CD4-positive, alpha-beta memory T cell (primary cell): ENCODE measurements around the gene RERE. TPM values are rescaled to one million over a fixed set of nuclear protein-coding genes. Genes with fewer than 3 reads are reported as not detected.

Experiments used
- CTCF ChIA-PET: fragments of 350-600 bp; sonication (Branson Sonifier 250); formaldehyde crosslinking; loops from one replicate; lab custom pipeline; 2021; ENCODE audit warnings: inconsistent platforms; ENCODE audit not compliant: partially characterized antibody; lab: Charles Lee
- POLR2A ChIA-PET: fragments of 350-600 bp; sonication (Branson Sonifier 250); formaldehyde crosslinking; loops from one replicate; lab custom pipeline; 2021; ENCODE audit not compliant: partially characterized antibody; lab: Charles Lee
- DNase-seq, 5 donors: peaks; one replicate each; pipeline versions ENCODE4 v3.0.0 to v3.0.0-alpha.2; 2020 to 2022; ENCODE audit warnings: mixed read lengths in 1 of 5
- H3K27ac ChIP-seq: one replicate; pipeline ENCODE4 v1.7.0; 2013; ENCODE audit warnings: low read depth, low read length
- H3K27me3 ChIP-seq: 2 replicates; pipeline ENCODE4 v1.7.0; 2013; ENCODE audit warnings: mild to moderate bottlenecking, low read length, moderate library complexity; ENCODE audit not compliant: insufficient read depth
- H3K36me3 ChIP-seq: 2 replicates; pipeline ENCODE4 v1.7.0; 2013; ENCODE audit warnings: mild to moderate bottlenecking, low read length, moderate library complexity; ENCODE audit not compliant: insufficient read depth
- H3K4me1 ChIP-seq: 2 replicates; pipeline ENCODE4 v1.7.0; 2013; ENCODE audit warnings: mild to moderate bottlenecking, low read length, moderate library complexity; ENCODE audit not compliant: insufficient read depth
- H3K4me3 ChIP-seq, 2 donors: one replicate each; pipeline ENCODE4 v1.7.0; 2013; ENCODE audit warnings: low read length in 2 of 2, mild to moderate bottlenecking in 1 of 2
- H3K9me3 ChIP-seq, 2 donors: one replicate each; pipeline ENCODE4 v1.7.0; 2013; ENCODE audit warnings: low read length in 2 of 2, control low read depth in 1 of 2; ENCODE audit not compliant: control insufficient read depth in 1 of 2
- H3K27ac Mint-ChIP-seq, 7 donors: one replicate each; pipeline ENCODE4 v1.8.0; 2020 to 2021; ENCODE audit warnings: mixed read lengths in 7 of 7, mild to moderate bottlenecking in 6 of 7, inconsistent platforms in 3 of 7, moderate library complexity in 3 of 7
- H3K27me3 Mint-ChIP-seq, 2 donors: one replicate each; pipeline ENCODE4 v1.8.0; 2020 to 2021; ENCODE audit warnings: mixed read lengths in 2 of 2
- H3K36me3 Mint-ChIP-seq, 2 donors: one replicate each; pipeline ENCODE4 v1.8.0; 2020 to 2021; ENCODE audit warnings: mixed read lengths in 2 of 2, inconsistent platforms in 1 of 2, mild to moderate bottlenecking in 1 of 2
- H3K4me1 Mint-ChIP-seq, 4 donors: one replicate each; pipeline ENCODE4 v1.8.0; 2020 to 2021; ENCODE audit warnings: mixed read lengths in 4 of 4, mild to moderate bottlenecking in 1 of 4
- H3K4me3 Mint-ChIP-seq, 8 donors: one replicate each; pipeline ENCODE4 v1.8.0; 2020 to 2021; ENCODE audit warnings: mixed read lengths in 8 of 8, mild to moderate bottlenecking in 7 of 8, moderate library complexity in 6 of 8, inconsistent platforms in 3 of 8
- H3K9me3 Mint-ChIP-seq, 8 donors: one replicate each; pipeline ENCODE4 v1.8.0; 2020 to 2021; ENCODE audit warnings: mixed read lengths in 8 of 8, mild to moderate bottlenecking in 5 of 8, inconsistent platforms in 3 of 8, moderate library complexity in 1 of 8
- intact Hi-C: fragments of 100-400 bp; cut with micrococcal nuclease; formaldehyde crosslinking; loops from one replicate; pipeline ENCODE4 v1.15.1; 2023
- polyA plus RNA-seq, 2 donors: library from polyadenylated mRNA; unstranded; fragments of 300-500 nt; fragmentation: Illumina TruSeq; gene quantifications; one replicate each; pipeline ENCODE4 v1.2.3, GENCODE V29; 2021
- total RNA-seq, 2 experiments: library from RNA; stranded (reverse); gene quantifications; one replicate each; pipeline ENCODE4 v1.2.3, GENCODE V29; 2021

RERE gene
- total and polyA plus RNA-seq, 4 experiments from 2014 or later, result 0.38 to 117 (median 60.3) TPM

DNA sequence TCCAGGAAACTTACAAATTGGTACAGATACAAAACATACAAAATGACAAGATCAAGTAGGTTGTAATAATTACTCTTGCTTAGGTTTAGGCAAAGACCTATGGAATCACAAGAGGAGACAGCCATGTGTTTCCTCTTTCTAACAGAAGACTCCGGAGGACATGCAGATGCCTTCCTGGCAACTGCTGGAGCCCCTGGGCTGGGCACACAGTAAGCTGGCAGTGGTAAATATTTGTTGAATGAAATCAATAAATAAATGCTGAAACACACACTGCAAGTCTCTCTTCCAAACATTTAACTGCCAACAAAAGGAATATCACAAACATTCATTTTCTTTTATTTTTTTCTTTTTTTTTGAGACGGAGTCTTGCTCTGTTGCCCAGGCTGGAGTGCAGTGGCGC is 350.1 kb downstream of the RERE start:
- peak overlapping the region in 1 of 7 donors; percentile 43 for H3K27ac Mint-ChIP-seq
- no peaks in the 10 kb centered on the region for H3K36me3 ChIP-seq
- ChIA-PET POLR2A (no interaction called here), CTCF (no interaction called here)
- no peaks in the 10 kb centered on the region for H3K27me3 Mint-ChIP-seq
- no peaks in the 10 kb centered on the region for H3K9me3 ChIP-seq
- no peak overlapping the region for H3K4me3 ChIP-seq
- peaks cover 10% of the 10 kb centered on the region for H3K4me1 ChIP-seq
- peaks cover 13 to 22% of the 10 kb centered on the region in 2 donors for H3K36me3 Mint-ChIP-seq
- peaks cover 11 to 24% (median 22%) of the 10 kb centered on the region in 4 donors for H3K4me1 Mint-ChIP-seq
- no peaks in the 10 kb centered on the region for H3K9me3 Mint-ChIP-seq
- H3K27me3 ChIP-seq, result no peaks in the 10 kb centered on the region
- intact Hi-C loops, result no loop called here
- H3K4me3 Mint-ChIP-seq, result no peak overlapping the region
- DNase-seq, result no peak
- H3K27ac ChIP-seq, result no peak overlapping the region

DNA sequence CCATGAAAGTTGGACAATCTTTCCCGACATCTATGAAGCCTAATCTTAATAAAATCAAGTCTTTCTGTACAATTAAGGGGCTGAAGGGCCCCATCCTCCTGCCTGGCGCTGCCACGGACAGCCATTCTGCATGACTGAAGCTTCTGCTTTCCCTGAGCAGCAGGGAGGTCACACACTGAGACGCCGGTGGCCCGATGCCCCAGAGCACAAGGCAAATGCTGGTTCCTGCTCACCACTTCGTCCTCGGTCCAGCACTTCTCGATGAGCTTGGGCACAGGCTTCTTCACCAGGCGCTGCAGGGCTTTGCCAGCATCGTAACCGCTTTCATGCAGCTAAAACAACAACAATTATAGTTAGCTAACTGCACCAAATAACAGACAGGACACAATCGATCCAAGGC is 351.7 kb downstream of the RERE start:
- Mint-ChIP-seq H3K4me1 (peaks cover 20 to 31% (median 26%) of the 10 kb centered on the region in 4 donors), H3K27ac (no peak overlapping the region), H3K4me3 (no peak overlapping the region), H3K36me3 (peaks cover 16 to 26% of the 10 kb centered on the region in 2 donors), H3K9me3 (no peaks in the 10 kb centered on the region), H3K27me3 (no peaks in the 10 kb centered on the region)
- ChIA-PET POLR2A (interaction anchor here (1.2 kb wide), 1 partner anchor 22 kb away, joined by 3 read pairs; no protein-coding TSS in a partner anchor), CTCF (interaction anchor here (0.6 kb wide), 1 partner anchor 17 kb away, joined by 3 read pairs; no protein-coding TSS in a partner anchor)
- H3K4me1 ChIP-seq, result peaks cover 17% of the 10 kb centered on the region
- H3K27ac ChIP-seq, result no peak overlapping the region
- intact Hi-C loops, result no loop called here
- no peak for DNase-seq
- H3K27me3 ChIP-seq, result no peaks in the 10 kb centered on the region
- no peaks in the 10 kb centered on the region for H3K9me3 ChIP-seq
- H3K36me3 ChIP-seq, result no peaks in the 10 kb centered on the region
- H3K4me3 ChIP-seq, result no peak overlapping the region

DNA sequence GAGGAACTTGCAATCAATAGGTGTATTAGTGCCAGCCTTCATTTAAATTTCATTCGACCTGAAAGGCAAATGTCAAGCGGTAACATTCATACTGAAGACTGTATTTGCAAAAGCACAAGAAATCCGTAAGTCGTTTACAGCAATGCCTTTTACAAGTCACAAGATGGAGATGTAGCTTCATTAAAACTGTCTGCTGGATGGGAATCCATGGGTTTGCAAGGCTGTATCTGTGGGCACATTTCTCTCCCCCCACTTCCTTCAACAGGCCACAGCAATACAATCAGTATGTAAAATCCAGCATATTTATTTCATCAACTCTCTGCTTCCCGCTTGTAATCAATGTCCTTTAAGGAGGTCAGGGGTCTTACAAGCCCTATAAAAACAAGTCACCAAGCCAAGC is 352.4 kb downstream of the RERE start:
- no peaks in the 10 kb centered on the region for H3K9me3 ChIP-seq
- POLR2A ChIA-PET, result interaction anchor here (1.2 kb wide), 1 partner anchor 21 kb away, joined by 3 read pairs; no protein-coding TSS in a partner anchor
- no peak for DNase-seq
- Mint-ChIP-seq H3K36me3 (peaks cover 16 to 26% of the 10 kb centered on the region in 2 donors), H3K9me3 (no peaks in the 10 kb centered on the region), H3K27me3 (no peaks in the 10 kb centered on the region), H3K27ac (peak overlapping the region in 2 of 7 donors; percentile 37 to 39), H3K4me1 (peaks cover 21 to 32% (median 26%) of the 10 kb centered on the region in 4 donors), H3K4me3 (no peak overlapping the region)
- H3K4me1 ChIP-seq, result peaks cover 18% of the 10 kb centered on the region
- H3K36me3 ChIP-seq, result no peaks in the 10 kb centered on the region
- CTCF ChIA-PET, result no interaction called here
- no peak overlapping the region for H3K4me3 ChIP-seq
- intact Hi-C loops, result no loop called here
- no peak overlapping the region for H3K27ac ChIP-seq
- no peaks in the 10 kb centered on the region for H3K27me3 ChIP-seq

DNA sequence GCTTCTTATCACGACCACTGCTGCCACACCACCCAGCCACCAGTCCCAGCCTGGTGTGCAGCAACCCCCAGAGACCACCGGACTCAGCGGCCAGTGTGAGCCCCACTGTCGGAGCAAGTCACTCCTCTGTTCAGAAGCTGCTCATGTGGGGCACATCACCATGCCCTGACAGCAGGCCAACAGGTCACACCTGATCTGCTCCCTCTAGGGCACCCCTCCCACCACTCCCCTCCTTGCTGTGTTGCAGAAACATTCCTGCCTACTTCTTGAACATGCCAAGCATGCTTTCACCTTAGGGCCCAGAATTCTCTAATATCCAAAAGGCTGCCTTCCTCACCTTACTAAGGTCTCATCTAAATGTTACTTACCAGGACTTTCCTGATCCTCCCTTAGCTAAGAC is 353.1 kb downstream of the RERE start:
- no peaks in the 10 kb centered on the region for H3K9me3 ChIP-seq
- H3K27me3 ChIP-seq, result no peaks in the 10 kb centered on the region
- H3K36me3 Mint-ChIP-seq, result peaks cover 16 to 26% of the 10 kb centered on the region in 2 donors
- no peak for DNase-seq
- H3K4me3 ChIP-seq, result no peak overlapping the region
- no peaks in the 10 kb centered on the region for H3K36me3 ChIP-seq
- H3K27ac Mint-ChIP-seq, result peak overlapping the region in 3 of 7 donors; percentile 39 to 78 (median 39)
- H3K4me3 Mint-ChIP-seq, result no peak overlapping the region
- CTCF ChIA-PET, result no interaction called here
- no peaks in the 10 kb centered on the region for H3K27me3 Mint-ChIP-seq
- H3K27ac ChIP-seq, result no peak overlapping the region
- intact Hi-C loops, result no loop called here
- peaks cover 21 to 39% (median 26%) of the 10 kb centered on the region in 4 donors for H3K4me1 Mint-ChIP-seq
- H3K9me3 Mint-ChIP-seq, result no peaks in the 10 kb centered on the region
- POLR2A ChIA-PET, result no interaction called here
- peaks cover 18% of the 10 kb centered on the region for H3K4me1 ChIP-seq

DNA sequence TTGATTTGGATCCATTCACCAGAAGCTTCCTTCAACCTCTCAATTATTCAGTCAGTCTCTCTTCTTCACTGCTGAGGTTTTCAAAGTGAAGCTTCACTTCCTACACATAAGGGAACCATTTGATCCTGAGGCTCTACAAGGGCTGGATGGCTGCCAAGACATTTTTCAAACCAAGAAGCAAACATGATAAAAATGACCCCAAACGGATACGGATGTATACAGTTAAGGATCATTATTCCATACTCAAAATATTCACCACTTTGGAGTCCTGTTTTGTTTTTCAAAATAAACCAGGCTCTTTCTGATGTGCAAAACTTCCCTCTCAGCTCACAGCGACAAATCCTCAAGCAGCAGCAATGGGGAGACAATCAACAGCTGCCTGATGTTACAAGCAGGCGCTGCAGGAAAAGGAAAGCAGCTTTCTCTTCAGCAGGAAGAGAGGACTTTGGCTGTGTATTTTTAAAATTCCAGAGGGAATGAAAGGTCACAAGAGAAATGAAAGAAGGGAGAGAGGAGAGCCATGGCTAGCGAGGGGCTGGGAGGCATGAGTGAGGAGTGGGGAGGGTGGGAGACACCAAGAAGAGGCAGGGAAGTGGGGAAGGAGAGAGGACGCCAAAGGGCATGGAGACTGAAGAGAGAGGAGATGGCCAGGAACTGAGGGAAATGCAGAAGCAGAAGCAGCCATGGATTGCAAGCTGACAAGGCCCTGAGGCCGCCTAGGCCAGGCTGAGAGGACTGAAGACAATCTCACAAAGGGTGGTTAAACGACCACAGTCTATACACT is 354.1 kb downstream of the RERE start:
- no peaks in the 10 kb centered on the region for H3K27me3 ChIP-seq
- no peak overlapping the region for H3K27ac ChIP-seq
- Mint-ChIP-seq H3K27ac (peak overlapping the region; percentile 44 to 80 (median 77)), H3K4me3 (peak overlapping the region in 3 of 8 donors; percentile 4 to 23 (median 9)), H3K9me3 (no peaks in the 10 kb centered on the region), H3K27me3 (no peaks in the 10 kb centered on the region), H3K4me1 (peaks cover 21 to 42% (median 27%) of the 10 kb centered on the region in 4 donors), H3K36me3 (peaks cover 16 to 26% of the 10 kb centered on the region in 2 donors)
- H3K4me3 ChIP-seq, result no peak overlapping the region
- no peaks in the 10 kb centered on the region for H3K9me3 ChIP-seq
- DNase-seq, result peak in 4 of 5 donors; percentile 9 to 19 (median 12)
- no peaks in the 10 kb centered on the region for H3K36me3 ChIP-seq
- CTCF ChIA-PET, result interaction anchor here (0.6 to 1.1 kb wide), 3 partner anchors 50 to 397 kb away, joined by 3 read pairs; no protein-coding TSS in a partner anchor
- intact Hi-C loops, result no loop called here
- POLR2A ChIA-PET, result interaction anchor here (0.7 to 1.7 kb wide), 3 partner anchors 32 to 60 kb away, joined by 3 to 4 read pairs (median 3); no protein-coding TSS in a partner anchor
- peaks cover 18% of the 10 kb centered on the region for H3K4me1 ChIP-seq

DNA sequence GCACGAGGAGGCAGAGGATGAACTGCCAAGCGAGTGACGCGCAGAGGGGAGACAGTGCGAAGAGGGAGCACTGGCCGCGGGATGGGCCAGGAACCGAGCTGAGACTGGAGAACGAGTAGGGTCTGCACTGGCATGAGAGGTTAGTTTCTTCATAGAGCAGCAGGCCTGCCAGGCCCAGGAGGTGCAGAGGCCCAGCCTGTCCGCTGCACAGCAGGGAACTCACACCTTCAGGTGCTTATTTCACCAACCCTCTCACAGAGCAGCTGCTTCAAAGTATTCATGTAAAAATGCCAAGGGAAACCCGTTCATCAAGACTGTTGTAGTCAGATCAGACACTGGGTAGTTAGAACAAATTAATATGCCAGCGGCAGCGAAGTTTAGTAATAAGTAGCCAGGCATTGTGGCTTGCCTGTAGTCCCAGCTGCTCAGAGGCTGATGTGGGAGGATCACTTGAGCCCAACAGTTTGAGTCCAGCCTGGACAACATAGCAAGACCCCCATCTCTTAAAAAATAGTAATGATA is 355.0 kb downstream of the RERE start:
- Histone ChIP-seq H3K4me3 (no peak overlapping the region), H3K36me3 (no peaks in the 10 kb centered on the region), H3K27ac (no peak overlapping the region), H3K4me1 (peaks cover 18% of the 10 kb centered on the region), H3K9me3 (no peaks in the 10 kb centered on the region), H3K27me3 (no peaks in the 10 kb centered on the region)
- DNase-seq, result no peak
- Mint-ChIP-seq H3K27ac (peak overlapping the region in 4 of 7 donors; percentile 14 to 73 (median 62)), H3K4me1 (peaks cover 25 to 49% (median 31%) of the 10 kb centered on the region in 4 donors), H3K9me3 (no peaks in the 10 kb centered on the region), H3K27me3 (no peaks in the 10 kb centered on the region), H3K4me3 (no peak overlapping the region), H3K36me3 (peaks cover 16 to 26% of the 10 kb centered on the region in 2 donors)
- POLR2A ChIA-PET, result interaction anchor here (0.7 to 1.7 kb wide), 2 partner anchors 31 to 61 kb away, joined by 3 to 4 read pairs; no protein-coding TSS in a partner anchor
- CTCF ChIA-PET, result interaction anchor here (0.6 to 0.9 kb wide), 3 partner anchors 60 to 396 kb away, joined by 3 read pairs; no protein-coding TSS in a partner anchor
- intact Hi-C loops, result no loop called here
